HCT116 (cell line): ENCODE results near the gene FBXO40. TPM values are rescaled to one million over a fixed set of nuclear protein-coding genes. Genes with fewer than 3 reads are reported as not detected.
A peak's percentile ranks its signal among the peaks of the same experiment; 100 is the strongest.

Source experiments
- ATAC-seq: fragments of 200-7000 bp; cut with Tn5 transposase; 2 replicates; pipeline ENCODE4 v1.9.1; 2020; ENCODE audit warnings: mild to moderate bottlenecking, moderate library complexity
- BruUV-seq: library from RNA; stranded (reverse); fragments of 400-500 nt; replicated peaks from 2 replicates; lab custom pipeline; 2021; lab: Mats Ljungman, UMichigan
- CTCF ChIA-PET: fragments of 300-600 bp; sonication (Branson Sonifier 250); formaldehyde crosslinking; loops from one replicate; lab custom pipeline; 2021; ENCODE audit warnings: antibody characterized with exemption; lab: Charles Lee
- POLR2A ChIA-PET: fragments of 300-600, 350-600 bp; sonication (Branson Sonifier 250); formaldehyde crosslinking; loops from one replicate; lab custom pipeline; 2021; ENCODE audit warnings: antibody characterized with exemption; lab: Charles Lee
- RAD21 ChIA-PET, 2 experiments: fragments of 300-600 bp; sonication (Branson Sonifier 250); formaldehyde crosslinking; loops; one replicate each; lab custom pipeline; 2023; ENCODE audit warnings: low total read pairs in 2 of 2; ENCODE audit not compliant: uncharacterized antibody in 2 of 2, unreplicated experiment in 2 of 2, low non-redundant PET in 1 of 2; lab: Charles Lee
- DNase-seq: peaks from one replicate; pipeline ENCODE4 v3.0.0-alpha.2; 2010; ENCODE audit warnings: low read depth, low spot score
- H2AFZ ChIP-seq: fragments of 200-600 bp; shearing (Covaris generic), sonication (generic); 2 replicates; pipeline ENCODE4 v1.6.1; 2017; ENCODE audit warnings: low read depth, mixed run types, mixed read lengths, antibody characterized with exemption, low read length; ENCODE audit not compliant: poor library complexity, severe bottlenecking
- H3K27ac ChIP-seq: 2 replicates; pipeline ENCODE4 v1.5.1; 2012; ENCODE audit warnings: low read depth, low read length
- H3K27me3 ChIP-seq: fragments of 200-600 bp; sonication (generic); 2 replicates; pipeline ENCODE4 v1.6.1; 2016; ENCODE audit warnings: mixed run types, low read length, mixed read lengths; ENCODE audit not compliant: insufficient read depth
- H3K36me3 ChIP-seq, 2 experiments: fragments of 200-500 bp in 1 of 2; fragments of 200-600 bp in 1 of 2; sonication (Bioruptor generic) in 1 of 2; sonication (generic) in 1 of 2; 2 replicates each; pipeline versions ENCODE4 v1.5.1 to v1.6.1; 2014 to 2016; ENCODE audit warnings: low read length in 2 of 2, inconsistent platforms in 1 of 2, mixed read lengths in 1 of 2, mixed run types in 1 of 2; ENCODE audit not compliant: insufficient read depth in 2 of 2, control insufficient read depth in 1 of 2
- H3K4me1 ChIP-seq, 2 experiments: fragments of 200-600 bp in 1 of 2; sonication (generic) in 1 of 2; 2 replicates each; pipeline versions ENCODE4 v1.5.1 to v1.6.1; 2012 to 2017; ENCODE audit warnings: low read length in 2 of 2, inconsistent platforms in 1 of 2, mild to moderate bottlenecking in 1 of 2, mixed read lengths in 1 of 2, mixed run types in 1 of 2, moderate library complexity in 1 of 2; ENCODE audit not compliant: insufficient read depth in 2 of 2, control insufficient read depth in 1 of 2
- H3K4me2 ChIP-seq: fragments of 200-600 bp; sonication (generic); 2 replicates; pipeline ENCODE4 v1.6.1; 2017; ENCODE audit warnings: mixed run types, low read length, mixed read lengths
- H3K4me3 ChIP-seq, 2 experiments: fragments of 200-600 bp in 1 of 2; sonication (generic) in 1 of 2; replicated peaks in 1 of 2; 2 replicates each; pipeline ENCODE4 v1.5.1; 2011 to 2016; ENCODE audit warnings: low read length in 2 of 2, control low read depth in 1 of 2, low read depth in 1 of 2, mild to moderate bottlenecking in 1 of 2, mixed read lengths in 1 of 2, mixed run types in 1 of 2
- H3K79me2 ChIP-seq: fragments of 200-600 bp; sonication (generic); 2 replicates; pipeline ENCODE4 v1.6.1; 2017; ENCODE audit warnings: mild to moderate bottlenecking, mixed run types, low read length, moderate library complexity, mixed read lengths; ENCODE audit not compliant: insufficient read depth
- H3K9ac ChIP-seq: fragments of 200-600 bp; sonication (generic); 2 replicates; pipeline ENCODE4 v1.6.1; 2016; ENCODE audit warnings: low read length, mixed read lengths
- H3K9me2 ChIP-seq: fragments of 200-600 bp; sonication (generic), shearing (Covaris generic); 2 replicates; pipeline ENCODE4 v1.6.1; 2017; ENCODE audit warnings: mixed run types, mild to moderate bottlenecking, moderate library complexity; ENCODE audit not compliant: insufficient read depth
- H3K9me3 ChIP-seq, 2 experiments: fragments of 200-500 bp in 1 of 2; fragments of 200-600 bp in 1 of 2; sonication (Bioruptor generic) in 1 of 2; sonication (generic) in 1 of 2; 2 replicates each; pipeline ENCODE4 v1.6.1; 2014 to 2017; ENCODE audit warnings: low read length in 2 of 2, mixed read lengths in 2 of 2, inconsistent platforms in 1 of 2, low read depth in 1 of 2, mild to moderate bottlenecking in 1 of 2, mixed run types in 1 of 2, moderate library complexity in 1 of 2; ENCODE audit not compliant: control insufficient read depth in 1 of 2, insufficient read depth in 1 of 2
- H4K20me1 ChIP-seq: fragments of 200-600 bp; sonication (generic), shearing (Covaris generic); 2 replicates; pipeline ENCODE4 v1.6.1; 2017; ENCODE audit warnings: mixed run types, mild to moderate bottlenecking, moderate library complexity; ENCODE audit not compliant: insufficient read depth
- CBX3 ChIP-seq: IDR thresholded peaks from 2 replicates; pipeline ENCODE4 v1.6.1; 2012; ENCODE audit warnings: low read depth
- EGR1 ChIP-seq: IDR thresholded peaks from 2 replicates; pipeline ENCODE4 v1.6.1; 2012; ENCODE audit warnings: low read depth
- FOSL1 ChIP-seq: IDR thresholded peaks from 2 replicates; pipeline ENCODE4 v1.6.1; 2012; ENCODE audit warnings: low read depth
- JUND ChIP-seq: IDR thresholded peaks from 2 replicates; pipeline ENCODE4 v1.6.1; 2012
- POLR2A ChIP-seq: IDR thresholded peaks from 2 replicates; pipeline ENCODE4 v1.7.0; 2011; ENCODE audit warnings: borderline replicate concordance; ENCODE audit not compliant: insufficient read depth, insufficient read length; ENCODE audit errors: extremely low read depth
- RAD21 ChIP-seq: IDR thresholded peaks from 2 replicates; pipeline ENCODE4 v1.6.1; 2012; ENCODE audit warnings: low read depth, mild to moderate bottlenecking
- SRF ChIP-seq: IDR thresholded peaks from 2 replicates; pipeline ENCODE4 v1.6.1; 2012; ENCODE audit warnings: low read depth
- TCF7L2 ChIP-seq: IDR thresholded peaks from 2 replicates; pipeline ENCODE4 v1.7.0; 2011; ENCODE audit warnings: borderline replicate concordance, inconsistent platforms; ENCODE audit not compliant: insufficient read depth, insufficient read length; ENCODE audit errors: extremely low read depth
- intact Hi-C: fragments of 100-400 bp; cut with micrococcal nuclease; formaldehyde crosslinking; loops from 2 replicates; pipeline ENCODE4 v1.10.0; 2022
- total RNA-seq: library from RNA; stranded (reverse); gene quantifications from one replicate; pipeline ENCODE4 v1.2.1, GENCODE V29; 2021; ENCODE audit not compliant: unreplicated experiment
- TF ChIP-seq, protein P1 (sequence below): IDR thresholded peaks from 2 replicates; pipeline ENCODE4 v1.6.1; 2012
- TF ChIP-seq, protein P2 (sequence below), 3 experiments: fragments of 200-600 bp in 1 of 3; sonication (generic) in 1 of 3; IDR thresholded peaks in 2 of 3; conservative IDR thresholded peaks in 1 of 3; 2 replicates each; pipeline ENCODE4 v1.5.1; 2012 to 2017; ENCODE audit warnings: low read depth in 2 of 3, low read length in 2 of 3, antibody characterized with exemption in 1 of 3, borderline replicate concordance in 1 of 3, control low read depth in 1 of 3, mild to moderate bottlenecking in 1 of 3, mixed read lengths in 1 of 3, mixed run types in 1 of 3, moderate library complexity in 1 of 3; ENCODE audit not compliant: insufficient read depth in 1 of 3
- TF ChIP-seq, protein P3 (sequence below): IDR thresholded peaks from 2 replicates; pipeline ENCODE4 v1.6.1; 2012; ENCODE audit warnings: low read depth

FBXO40 gene
- total RNA-seq, 1 experiment from 2014 or later, result not detected

DNA sequence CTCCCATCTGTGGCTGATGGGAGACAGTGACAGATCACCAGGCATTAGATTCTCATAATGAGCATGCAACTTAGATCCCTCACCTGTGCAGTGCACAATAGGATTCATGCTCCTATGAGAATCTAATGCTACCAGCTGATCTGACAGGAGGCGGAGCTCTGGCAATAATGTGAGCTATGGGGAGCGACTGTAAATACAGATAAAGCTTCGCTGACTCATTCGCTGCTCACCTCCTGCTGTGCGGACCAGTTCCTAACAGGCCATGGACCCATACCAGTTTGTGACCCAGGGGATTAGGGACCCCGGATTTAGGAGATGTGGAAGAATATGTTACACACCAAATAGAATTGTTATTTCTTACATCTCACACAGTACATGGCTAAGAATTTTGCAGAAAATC, 18.7 kb upstream of the FBXO40 start:
- intact Hi-C loops, result no loop called here

DNA sequence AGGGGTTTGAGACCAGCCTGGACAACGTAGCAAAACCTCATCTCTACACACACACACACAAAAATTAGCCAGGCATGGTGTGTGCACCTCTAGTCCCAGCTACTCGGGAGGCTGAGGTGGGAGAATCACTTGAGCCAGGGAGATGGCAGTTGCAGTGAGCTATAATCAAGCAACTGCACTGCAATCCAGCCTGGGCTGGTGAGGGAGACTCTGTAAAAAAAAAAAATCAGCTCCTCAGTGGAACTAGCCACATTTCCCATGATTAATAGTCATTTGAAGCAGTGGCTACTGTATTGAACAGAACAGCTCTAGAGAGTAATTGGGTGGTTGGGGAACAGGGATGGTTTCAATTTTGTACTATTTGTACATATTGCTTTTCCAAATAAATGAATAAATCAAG, 11.5 kb upstream of the FBXO40 start:
- Histone ChIP-seq H3K27ac (no peak overlapping the region), H3K79me2 (no peaks in the 10 kb centered on the region), H3K9me2 (no peaks in the 10 kb centered on the region), H3K9ac (no peak overlapping the region), H3K4me3 (no peak overlapping the region), H3K27me3 (no peaks in the 10 kb centered on the region), H3K36me3 (no peaks in the 10 kb centered on the region), H3K4me2 (no peak overlapping the region), H4K20me1 (no peaks in the 10 kb centered on the region), H3K4me1 (no peaks in the 10 kb centered on the region), H2AFZ (no peak overlapping the region), H3K9me3 (no peaks in the 10 kb centered on the region)
- intact Hi-C loops, result no loop called here
- no peak for TF ChIP-seq JUND
- TF ChIP-seq, protein P1, sequence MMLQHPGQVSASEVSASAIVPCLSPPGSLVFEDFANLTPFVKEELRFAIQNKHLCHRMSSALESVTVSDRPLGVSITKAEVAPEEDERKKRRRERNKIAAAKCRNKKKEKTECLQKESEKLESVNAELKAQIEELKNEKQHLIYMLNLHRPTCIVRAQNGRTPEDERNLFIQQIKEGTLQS, result no peak
- TF ChIP-seq, protein P2, sequence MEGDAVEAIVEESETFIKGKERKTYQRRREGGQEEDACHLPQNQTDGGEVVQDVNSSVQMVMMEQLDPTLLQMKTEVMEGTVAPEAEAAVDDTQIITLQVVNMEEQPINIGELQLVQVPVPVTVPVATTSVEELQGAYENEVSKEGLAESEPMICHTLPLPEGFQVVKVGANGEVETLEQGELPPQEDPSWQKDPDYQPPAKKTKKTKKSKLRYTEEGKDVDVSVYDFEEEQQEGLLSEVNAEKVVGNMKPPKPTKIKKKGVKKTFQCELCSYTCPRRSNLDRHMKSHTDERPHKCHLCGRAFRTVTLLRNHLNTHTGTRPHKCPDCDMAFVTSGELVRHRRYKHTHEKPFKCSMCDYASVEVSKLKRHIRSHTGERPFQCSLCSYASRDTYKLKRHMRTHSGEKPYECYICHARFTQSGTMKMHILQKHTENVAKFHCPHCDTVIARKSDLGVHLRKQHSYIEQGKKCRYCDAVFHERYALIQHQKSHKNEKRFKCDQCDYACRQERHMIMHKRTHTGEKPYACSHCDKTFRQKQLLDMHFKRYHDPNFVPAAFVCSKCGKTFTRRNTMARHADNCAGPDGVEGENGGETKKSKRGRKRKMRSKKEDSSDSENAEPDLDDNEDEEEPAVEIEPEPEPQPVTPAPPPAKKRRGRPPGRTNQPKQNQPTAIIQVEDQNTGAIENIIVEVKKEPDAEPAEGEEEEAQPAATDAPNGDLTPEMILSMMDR (IDR thresholded peaks at IDR 0.05 in 2 of 3, conservative IDR thresholded peaks at IDR 0.05 in 1 of 3; ENCODE audit: borderline replicate concordance in 1 of 3, insufficient read depth in 1 of 3, low read depth in 2 of 3, low read length in 2 of 3), result no peak
- no peak for TF ChIP-seq POLR2A
- TF ChIP-seq SRF, result no peak
- TF ChIP-seq, protein P3, sequence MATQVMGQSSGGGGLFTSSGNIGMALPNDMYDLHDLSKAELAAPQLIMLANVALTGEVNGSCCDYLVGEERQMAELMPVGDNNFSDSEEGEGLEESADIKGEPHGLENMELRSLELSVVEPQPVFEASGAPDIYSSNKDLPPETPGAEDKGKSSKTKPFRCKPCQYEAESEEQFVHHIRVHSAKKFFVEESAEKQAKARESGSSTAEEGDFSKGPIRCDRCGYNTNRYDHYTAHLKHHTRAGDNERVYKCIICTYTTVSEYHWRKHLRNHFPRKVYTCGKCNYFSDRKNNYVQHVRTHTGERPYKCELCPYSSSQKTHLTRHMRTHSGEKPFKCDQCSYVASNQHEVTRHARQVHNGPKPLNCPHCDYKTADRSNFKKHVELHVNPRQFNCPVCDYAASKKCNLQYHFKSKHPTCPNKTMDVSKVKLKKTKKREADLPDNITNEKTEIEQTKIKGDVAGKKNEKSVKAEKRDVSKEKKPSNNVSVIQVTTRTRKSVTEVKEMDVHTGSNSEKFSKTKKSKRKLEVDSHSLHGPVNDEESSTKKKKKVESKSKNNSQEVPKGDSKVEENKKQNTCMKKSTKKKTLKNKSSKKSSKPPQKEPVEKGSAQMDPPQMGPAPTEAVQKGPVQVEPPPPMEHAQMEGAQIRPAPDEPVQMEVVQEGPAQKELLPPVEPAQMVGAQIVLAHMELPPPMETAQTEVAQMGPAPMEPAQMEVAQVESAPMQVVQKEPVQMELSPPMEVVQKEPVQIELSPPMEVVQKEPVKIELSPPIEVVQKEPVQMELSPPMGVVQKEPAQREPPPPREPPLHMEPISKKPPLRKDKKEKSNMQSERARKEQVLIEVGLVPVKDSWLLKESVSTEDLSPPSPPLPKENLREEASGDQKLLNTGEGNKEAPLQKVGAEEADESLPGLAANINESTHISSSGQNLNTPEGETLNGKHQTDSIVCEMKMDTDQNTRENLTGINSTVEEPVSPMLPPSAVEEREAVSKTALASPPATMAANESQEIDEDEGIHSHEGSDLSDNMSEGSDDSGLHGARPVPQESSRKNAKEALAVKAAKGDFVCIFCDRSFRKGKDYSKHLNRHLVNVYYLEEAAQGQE, result no peak
- RAD21 ChIA-PET, result no interaction called here
- POLR2A ChIA-PET, result interaction anchor here (0.6 kb wide), 1 partner anchor 769 kb away, joined by 3 read pairs; no protein-coding TSS in a partner anchor
- BruUV-seq, result no TSS peak
- CTCF ChIA-PET, result interaction anchor here (0.7 kb wide), 1 partner anchor 257 kb away, joined by 3 read pairs; no protein-coding TSS in a partner anchor
- no peak for ATAC-seq
- DNase-seq, result no peak

More for the DNA sequence above, 18.7 kb upstream of the FBXO40 start:
- H4K20me1 ChIP-seq, result no peaks in the 10 kb centered on the region
- CTCF ChIA-PET, result no interaction called here
- H3K9me3 ChIP-seq, result no peaks in the 10 kb centered on the region
- H3K9me2 ChIP-seq, result no peaks in the 10 kb centered on the region
- H3K4me3 ChIP-seq, result no peak overlapping the region
- peak; percentile 98 for ATAC-seq
- RAD21 ChIA-PET, result no interaction called here
- H3K27me3 ChIP-seq, result no peaks in the 10 kb centered on the region
- H2AFZ ChIP-seq, result peak overlapping the region; percentile 87
- H3K79me2 ChIP-seq, result no peaks in the 10 kb centered on the region
- H3K27ac ChIP-seq, result no peak overlapping the region
- peak; percentile 59 for DNase-seq
- peak overlapping the region; percentile 37 for H3K4me2 ChIP-seq
- H3K36me3 ChIP-seq, result no peaks in the 10 kb centered on the region
- H3K4me1 ChIP-seq, result peaks cover 3 to 7% of the 10 kb centered on the region in 2 experiments
- no TSS peak for BruUV-seq
- POLR2A ChIA-PET, result no interaction called here
- TF ChIP-seq RAD21 (peak; percentile 4; the same call in 1 of the 2 replicates), EGR1 (no peak), FOSL1 (peak; percentile 53; the same call in 1 of the 2 replicates), JUND (peak; percentile 51; the same call in 1 of the 2 replicates), CBX3 (0 out of 2 replicates have a peak, but pooled peaks have one; percentile 36), TCF7L2 (no peak)
- H3K9ac ChIP-seq, result no peak overlapping the region
